Embryonic facial prominence (tissue), 1 donor: Measurements from ENCODE around the gene KAZN.
"Not testable (repeated sequence)": the region's sequence is repeated elsewhere in the genome, so short reads cannot be mapped to it uniquely, and the experiment has no call there.

Experiments used
- DNase-seq: peaks from one replicate; pipeline ENCODE4 v3.0.0-alpha.2; 2016; ENCODE audit errors: extremely low spot score

KAZN gene

GRCh38 chr1:15034656-15035055, 436.2 kb downstream of the KAZN start:
- no peak for DNase-seq

DNA sequence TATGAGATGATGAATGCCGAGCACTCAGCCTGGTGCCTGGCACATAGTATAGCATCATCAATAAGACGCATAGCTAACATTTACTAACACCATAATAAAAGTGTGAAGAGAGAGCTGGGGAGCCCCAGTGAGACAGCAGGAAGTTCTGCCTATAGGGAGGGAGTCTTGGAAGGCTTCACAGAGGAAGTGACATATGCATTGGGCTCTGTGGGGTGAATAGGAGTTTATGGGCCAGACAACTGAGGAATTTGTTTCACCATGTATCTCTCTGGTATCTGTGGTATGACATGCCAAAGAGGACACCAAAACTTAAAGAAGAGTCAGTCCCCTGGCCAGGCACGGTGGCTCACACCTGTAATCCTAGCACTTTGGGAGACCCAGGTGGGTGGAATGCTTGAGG, 436.8 kb downstream of the KAZN start:
- DNase-seq: no peak

GRCh38 chr1:15036101-15036500, 437.6 kb downstream of the KAZN start:
- no peak for DNase-seq

DNA sequence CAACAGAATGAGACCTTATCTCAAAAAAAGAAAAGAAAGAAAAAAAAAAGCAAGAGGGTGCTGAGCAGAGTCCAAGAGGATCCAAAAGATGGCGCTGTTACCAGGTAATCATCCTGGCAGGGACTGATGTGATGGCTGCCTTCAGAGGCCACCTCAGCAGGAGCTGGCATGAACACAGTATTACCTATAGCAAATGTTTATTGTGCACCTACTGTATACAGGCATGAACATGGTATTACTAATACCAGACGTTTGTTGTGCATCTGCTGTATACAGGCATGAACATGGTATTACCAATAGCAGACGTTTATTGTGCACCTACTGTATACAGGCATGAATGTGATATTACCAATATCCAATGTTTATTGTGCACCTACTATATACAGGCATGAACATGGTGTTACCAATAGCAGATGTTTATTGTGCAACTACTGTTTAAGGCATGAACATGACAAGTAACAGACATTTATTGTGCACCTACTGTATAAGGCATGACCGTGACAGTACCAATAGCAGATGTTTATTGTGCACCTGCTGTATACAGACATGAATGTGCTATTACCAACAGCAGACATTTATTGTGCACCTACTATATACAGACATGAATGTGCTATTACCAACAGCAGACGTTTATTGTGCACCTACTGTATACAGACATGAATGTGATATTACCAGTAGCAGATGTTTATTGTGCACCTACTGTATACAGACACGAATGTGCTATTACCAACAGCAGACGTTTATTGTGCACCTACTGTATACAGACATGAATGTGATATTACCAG, 439.9 kb downstream of the KAZN start:
- no peak for DNase-seq

DNA sequence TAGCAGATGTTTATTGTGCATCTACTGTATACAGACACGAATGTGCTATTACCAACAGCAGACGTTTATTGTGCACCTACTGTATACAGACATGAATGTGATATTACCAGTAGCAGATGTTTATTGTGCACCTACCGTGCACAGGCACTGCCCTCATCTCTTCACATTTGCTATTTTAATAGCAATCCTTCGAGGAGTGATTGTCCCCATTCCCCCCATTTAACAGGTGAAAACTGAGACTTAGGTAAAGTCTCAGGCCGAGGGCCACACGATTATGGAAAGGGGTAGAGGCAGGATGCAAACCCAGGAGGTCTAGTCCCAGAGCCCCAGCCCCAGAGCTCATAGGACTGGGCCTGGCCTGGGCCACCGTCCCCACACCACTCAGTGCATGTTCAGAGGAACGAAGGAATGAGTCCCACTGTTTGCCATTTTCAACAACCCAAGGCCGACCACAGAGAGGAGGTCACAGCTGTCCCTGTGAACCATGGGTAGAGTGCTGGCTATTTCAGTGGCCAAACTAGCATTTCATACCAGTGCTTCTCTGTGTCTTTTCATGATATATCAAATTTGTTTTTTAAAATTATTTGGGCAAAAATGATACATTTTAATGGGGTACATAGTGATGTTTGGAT, 440.6 kb downstream of the KAZN start:
- no peak for DNase-seq

DNA sequence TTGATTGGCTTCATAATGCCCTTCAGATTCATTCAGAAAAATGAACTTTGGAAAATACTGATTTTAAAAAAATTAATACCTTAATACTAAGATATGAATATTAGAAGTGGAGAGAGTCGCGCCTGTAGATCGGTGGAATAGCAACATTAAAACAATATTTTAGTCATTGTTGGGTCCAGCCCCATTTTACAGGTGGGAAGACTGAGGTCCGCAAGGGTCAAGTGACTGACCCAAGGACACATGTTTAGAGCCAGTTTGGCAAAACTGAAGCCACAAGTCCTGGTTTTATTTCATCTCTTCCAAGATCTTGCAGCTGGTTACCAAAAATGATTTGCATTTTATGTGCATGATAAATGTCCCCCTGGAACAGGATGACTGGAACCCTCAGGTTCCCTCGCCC, 441.4 kb downstream of the KAZN start:
- DNase-seq: no peak

DNA sequence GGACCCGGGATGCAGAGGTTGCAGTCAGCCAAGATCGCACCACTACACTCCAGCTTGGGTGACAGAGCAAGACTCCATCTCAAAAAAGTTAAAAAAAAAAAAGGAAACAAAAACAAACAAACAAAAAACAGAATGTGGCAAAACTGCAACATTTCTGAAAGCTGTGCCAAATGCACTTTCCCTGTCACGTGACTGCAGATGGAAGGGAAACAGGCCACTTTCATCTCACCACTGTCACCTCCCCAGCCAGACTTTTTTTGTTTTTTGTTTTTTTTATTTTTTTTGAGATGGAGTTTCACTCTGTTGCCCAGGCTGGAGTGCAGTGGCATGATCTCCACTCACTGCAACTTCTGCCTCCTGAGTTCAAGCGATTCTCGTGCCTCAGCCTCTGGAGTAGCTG, 442.2 kb downstream of the KAZN start:
- DNase-seq: not testable (repeated sequence)

DNA sequence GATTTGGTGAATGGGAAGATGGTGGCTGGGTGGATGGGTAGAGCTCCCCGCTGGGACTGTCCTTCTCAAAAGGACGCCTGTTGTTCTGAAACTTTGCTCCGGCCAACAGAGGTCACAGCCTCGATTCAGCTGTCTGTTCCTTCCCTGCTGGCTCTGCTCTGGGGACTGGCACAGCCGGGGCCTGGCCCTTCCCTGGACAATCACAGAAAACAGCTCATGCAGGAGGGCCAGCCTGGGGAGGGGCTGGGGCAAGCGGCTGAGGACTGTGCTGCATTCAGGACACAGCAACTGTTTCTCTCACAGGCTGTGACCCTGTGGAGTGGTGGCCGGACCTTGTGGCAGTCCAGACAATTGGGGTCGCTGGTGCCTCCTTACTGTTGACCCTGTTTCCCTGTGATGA, 444.4 kb downstream of the KAZN start:
- DNase-seq: no peak

GRCh38 chr1:15043934-15044333, 445.4 kb downstream of the KAZN start:
- no peak for DNase-seq

- no peak for DNase-seq
Measured at GRCh38 chr1:15045123-15045522, 446.6 kb downstream of the KAZN start.

DNA sequence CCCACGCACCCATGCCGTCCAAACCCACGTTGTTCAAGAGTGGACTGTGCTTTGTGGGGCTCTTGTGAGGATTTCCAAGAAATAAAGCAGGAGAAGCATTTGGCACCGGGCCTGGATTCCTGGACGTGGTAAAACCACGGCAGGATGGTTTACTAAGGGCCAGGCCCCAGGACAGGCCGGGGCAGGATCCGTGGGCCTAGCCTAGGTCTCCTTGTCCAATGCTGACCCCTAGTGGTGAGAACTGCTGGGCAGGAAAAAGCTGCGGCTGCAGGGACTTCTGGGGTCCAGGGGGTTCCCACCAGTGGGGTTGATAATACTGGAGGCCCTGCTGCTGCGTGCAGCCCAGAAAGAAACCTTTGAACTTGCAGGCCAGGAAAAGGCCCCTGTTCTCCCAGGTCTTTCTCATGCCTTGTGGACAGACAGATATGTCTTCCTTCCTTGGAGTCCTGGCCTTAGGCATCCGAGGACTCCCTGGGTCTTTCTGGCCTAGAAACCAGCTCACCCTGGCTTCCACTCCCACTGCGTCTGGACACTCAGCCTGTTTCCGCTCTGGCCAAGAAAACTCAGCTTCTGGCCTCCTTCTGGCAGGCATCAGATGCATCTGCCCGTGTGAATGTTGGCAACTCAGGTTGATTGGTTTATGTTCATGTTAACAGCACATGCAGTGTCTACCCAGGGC, 448.1 kb downstream of the KAZN start:
- no peak for DNase-seq

- DNase-seq: no peak
Measured at GRCh38 chr1:15047237-15047636, 448.8 kb downstream of the KAZN start.

DNA sequence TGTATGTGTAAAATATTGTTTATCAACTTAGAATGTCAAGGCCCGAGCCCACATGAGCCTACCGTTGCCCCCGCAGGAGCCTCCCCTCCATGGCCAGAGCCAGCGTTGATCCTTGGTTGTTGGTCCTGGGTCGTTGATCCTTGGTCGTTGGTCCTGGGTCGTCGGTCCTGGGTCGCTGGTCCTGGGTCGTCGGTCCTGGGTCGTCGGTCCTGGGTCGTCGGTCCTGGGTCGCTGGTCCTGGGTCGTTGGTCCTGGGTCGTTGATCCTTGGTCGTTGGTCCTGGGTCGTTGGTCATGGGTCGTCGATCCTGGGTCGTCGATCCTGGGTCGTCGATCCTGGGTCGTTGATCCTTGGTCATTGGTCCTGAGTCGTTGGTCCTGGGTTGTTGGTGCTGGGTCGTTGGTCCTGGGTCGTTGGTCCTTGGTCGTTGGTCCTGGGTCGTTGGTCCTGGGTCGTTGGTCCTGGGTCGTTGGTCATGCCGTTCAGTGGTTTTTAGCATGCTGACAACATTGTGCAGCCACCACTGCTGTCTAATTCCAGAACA, 450.0 kb downstream of the KAZN start:
- no peak for DNase-seq

- DNase-seq: no peak
Measured at GRCh38 chr1:15049067-15049466, 450.6 kb downstream of the KAZN start.

GRCh38 chr1:15051882-15052528, 453.5 kb downstream of the KAZN start:
- DNase-seq: no peak

DNA sequence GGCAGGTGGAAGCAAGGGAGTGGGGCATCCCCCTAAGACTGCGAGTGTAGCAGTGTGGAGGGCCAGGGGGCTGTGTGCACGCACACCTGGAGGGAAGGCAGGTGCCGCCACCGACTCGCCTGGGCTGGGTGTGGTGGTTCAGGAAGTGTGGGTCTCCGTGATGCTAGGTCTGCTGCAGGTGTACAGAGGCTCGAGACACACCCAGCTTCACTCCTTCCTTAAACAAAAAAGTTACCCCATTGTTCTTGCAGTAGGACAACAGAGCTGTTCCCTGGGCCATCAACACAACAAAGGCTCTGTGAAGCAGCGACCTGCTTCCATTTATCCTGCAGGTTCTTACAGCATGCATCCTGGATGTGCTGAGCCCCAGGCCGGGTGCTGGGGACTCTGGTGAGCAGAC, 454.7 kb downstream of the KAZN start:
- no peak for DNase-seq

GRCh38 chr1:15055736-15056415, 457.4 kb downstream of the KAZN start:
- DNase-seq: no peak

DNA sequence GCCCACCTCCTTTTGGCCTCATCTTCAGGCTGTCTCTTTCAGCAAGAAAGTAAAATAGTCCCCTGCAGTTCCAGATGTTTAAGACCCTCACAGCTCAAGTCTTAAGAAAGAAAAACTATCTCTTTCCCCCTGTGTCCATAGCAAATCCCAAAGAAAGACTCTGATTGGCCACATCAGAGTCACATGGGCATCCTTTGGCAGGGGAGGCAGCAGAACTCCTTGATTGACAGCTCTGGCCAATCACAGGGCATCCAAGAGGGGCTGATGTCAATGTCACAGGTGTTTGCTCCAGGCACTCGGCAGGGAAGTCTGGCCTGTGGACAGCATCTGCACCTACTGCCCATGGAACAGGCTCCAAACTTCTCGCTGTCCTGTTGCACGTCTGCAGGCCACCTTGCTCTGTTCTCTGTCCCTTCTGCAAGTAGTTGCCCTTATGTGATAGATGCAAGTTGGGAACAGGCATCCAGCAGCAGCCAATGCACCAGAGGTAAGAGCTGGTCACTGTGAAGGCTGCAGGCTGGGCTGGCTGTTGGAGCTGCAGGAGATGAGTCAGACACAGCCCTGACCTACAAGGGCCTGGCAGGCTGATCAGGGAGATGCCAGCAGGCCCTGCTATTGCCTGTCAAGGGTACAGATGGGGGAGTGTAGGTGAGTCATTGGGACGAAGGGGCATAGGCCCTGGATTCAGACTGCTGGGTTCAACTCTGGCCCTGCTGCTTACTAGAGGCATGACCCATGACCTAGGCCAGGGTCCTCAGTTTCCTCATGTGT, 458.2 kb downstream of the KAZN start:
- DNase-seq: no peak

- no peak for DNase-seq
Measured at GRCh38 chr1:15057834-15058233, 459.3 kb downstream of the KAZN start.

GRCh38 chr1:15058261-15058660, 459.8 kb downstream of the KAZN start:
- no peak for DNase-seq

DNA sequence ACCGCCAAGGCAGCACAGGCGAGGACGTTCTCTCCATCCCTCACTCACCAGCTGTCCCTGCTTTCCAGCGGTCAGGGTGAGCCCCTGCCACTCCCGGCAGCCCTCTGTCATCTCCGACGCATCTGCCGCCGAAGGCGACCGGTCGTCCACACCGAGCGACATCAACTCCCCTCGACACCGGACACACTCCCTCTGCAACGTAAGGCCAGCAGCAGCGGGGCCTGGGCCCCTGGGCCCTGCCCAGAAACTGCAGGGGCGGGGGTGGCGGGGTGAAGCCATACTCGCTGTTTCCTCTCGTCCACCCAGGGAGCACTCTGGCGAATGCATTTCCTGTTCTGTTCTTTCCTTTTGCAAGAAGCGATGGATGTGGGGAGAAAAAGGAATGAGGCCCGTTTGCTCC, 461.6 kb downstream of the KAZN start:
- DNase-seq: no peak
